ENCODE measurements around the gene SLC44A1. TPM values are rescaled to one million over a fixed set of nuclear protein-coding genes. Genes with fewer than 3 reads are reported as not detected.

Gene SLC44A1
- total and polyA plus RNA-seq, 10 of the 15 experiments (the other 5 are each of a cell fraction or from before 2014, with no cell fraction given), result 2.4 to 21.2 (median 12.4) TPM

DNA sequence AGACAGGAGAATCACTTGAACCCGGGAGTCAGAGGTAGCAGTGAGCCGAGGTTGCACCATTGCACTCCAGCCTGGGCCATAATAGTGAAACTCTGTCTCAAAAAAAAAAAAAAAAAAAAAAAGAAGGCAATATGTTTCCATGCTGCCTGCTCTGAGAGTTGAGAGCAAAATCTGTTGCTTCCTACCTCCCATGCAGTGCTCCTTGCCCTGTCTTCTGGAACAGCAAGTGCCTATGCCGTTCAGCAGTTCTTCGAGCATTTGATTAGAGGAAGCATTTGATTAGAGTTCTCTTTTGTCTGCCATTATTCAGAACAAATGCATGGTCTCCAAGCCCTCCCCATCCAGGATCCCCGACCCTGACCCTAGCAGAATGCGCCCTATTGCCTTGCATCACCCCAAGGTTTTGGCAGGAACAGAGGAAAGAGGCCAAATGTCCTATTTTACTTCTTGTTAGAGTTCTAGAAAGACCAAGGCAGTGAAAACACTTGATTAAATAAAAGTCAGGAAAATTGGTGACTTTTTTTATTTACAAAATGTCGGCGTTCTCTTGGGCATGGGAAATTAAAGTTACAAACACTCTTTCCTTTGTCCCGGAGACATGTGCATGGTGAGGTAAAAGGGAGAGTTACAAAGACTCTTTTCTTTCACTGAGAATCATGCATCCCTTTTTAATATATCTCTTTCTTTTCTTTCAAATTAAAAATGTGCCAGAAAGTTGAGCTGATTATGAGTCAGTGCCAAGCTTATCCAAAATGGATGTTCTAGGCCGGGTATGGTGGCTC, 175.6 kb downstream of the SLC44A1 start:
- FAIRE-seq, result no peak
- Histone ChIP-seq H3K4me1 (ENCODE audit: control insufficient read depth, insufficient read depth, low read length) (peaks cover 9% of the 10 kb centered on the region), H3K27ac (ENCODE audit: control insufficient read depth, insufficient read depth) (no peak overlapping the region), H3K9ac (ENCODE audit: control insufficient read depth, insufficient read depth, low read length) (no peak overlapping the region), H4K20me1 (ENCODE audit: control insufficient read depth, insufficient read depth) (no peaks in the 10 kb centered on the region), H3K79me2 (ENCODE audit: control insufficient read depth, insufficient read depth, low read length) (no peaks in the 10 kb centered on the region), H3K4me2 (ENCODE audit: control insufficient read depth, insufficient read depth) (no peak overlapping the region), H2AFZ (ENCODE audit: control insufficient read depth, low read depth, low read length) (no peak overlapping the region), H3K9me3 (replicated peaks; ENCODE audit: control insufficient read depth, insufficient read depth, low read length) (no peaks in the 10 kb centered on the region), H3K27me3 (replicated peaks in 1 of 2; ENCODE audit: control insufficient read depth in 2 of 2, insufficient read depth in 2 of 2, low read length in 1 of 2) (no peaks in the 10 kb centered on the region), H3K36me3 (ENCODE audit: control insufficient read depth in 2 of 2, insufficient read depth in 2 of 2, low read length in 1 of 2) (no peaks in the 10 kb centered on the region), H3K4me3 (no peak overlapping the region)
- ChIA-PET CTCF (interaction anchor here (0.8 to 7.3 kb wide), 4 partner anchors 9 to 557 kb away, joined by 3 to 66 read pairs (median 4); no protein-coding TSS in a partner anchor), POLR2A (no interaction called here), RAD21 (ENCODE audit: unreplicated experiment) (no interaction called here), SMC1A (ENCODE audit: uncharacterized antibody, unreplicated experiment) (interaction anchor here (0.6 to 1.2 kb wide), 3 partner anchors 294 to 557 kb away, joined by 3 to 4 read pairs (median 3); no protein-coding TSS in a partner anchor)
- 94% methylated on average over 10 of the region's 10 CpGs for WGBS (ENCODE audit: insufficient coverage, insufficient replicate concordance, low lambda C conversion rate, missing lambda C conversion rate)
- no peak for DNase-seq (ENCODE audit: low read depth, low spot score)
- in situ Hi-C loops (cut with MboI) (loop anchor here (5.0 kb wide), 4 partner anchors 263 to 643 kb away; no protein-coding TSS in a partner anchor), intact Hi-C loops (cut with micrococcal nuclease; ENCODE audit: unreplicated experiment) (loop anchor here (5.0 kb wide), 1 partner anchor 493 kb away; the partner anchor contains the start of gene ABCA1)
- no TSS peak for BruUV-seq (replicated peaks)
- ATAC-seq, result no peak
- TF ChIP-seq CBX3 (IDR thresholded peaks at IDR 0.05; ENCODE audit: borderline replicate concordance, low read depth) (no peak), EGR1 (IDR thresholded peaks at IDR 0.05; ENCODE audit: borderline replicate concordance in 1 of 2, low read depth in 2 of 2, low read length in 2 of 2) (no peak), RAD51 (IDR thresholded peaks at IDR 0.05) (no peak), MYB (IDR thresholded peaks at IDR 0.05; ENCODE audit: borderline replicate concordance, low read depth, low read length) (no peak), CHD1 (IDR thresholded peaks at IDR 0.05; ENCODE audit: low read depth, low read length) (no peak), ZNF622 (IDR thresholded peaks at IDR 0.05) (no peak), SMAD5 (IDR thresholded peaks at IDR 0.05; ENCODE audit: low read depth) (no peak), DPF2 (IDR thresholded peaks at IDR 0.05) (no peak), ZBED1 (IDR thresholded peaks at IDR 0.05; ENCODE audit: borderline replicate concordance) (no peak), CHD2 (IDR thresholded peaks at IDR 0.05; ENCODE audit: borderline replicate concordance, low read depth, low read length) (no peak), BRCA1 (IDR thresholded peaks at IDR 0.05; ENCODE audit: low read depth, low read length) (no peak), NBN (IDR thresholded peaks at IDR 0.05) (no peak), SMAD1 (IDR thresholded peaks at IDR 0.05; ENCODE audit: low read depth, partially characterized antibody) (no peak)
- TF ChIP-seq, protein P1, sequence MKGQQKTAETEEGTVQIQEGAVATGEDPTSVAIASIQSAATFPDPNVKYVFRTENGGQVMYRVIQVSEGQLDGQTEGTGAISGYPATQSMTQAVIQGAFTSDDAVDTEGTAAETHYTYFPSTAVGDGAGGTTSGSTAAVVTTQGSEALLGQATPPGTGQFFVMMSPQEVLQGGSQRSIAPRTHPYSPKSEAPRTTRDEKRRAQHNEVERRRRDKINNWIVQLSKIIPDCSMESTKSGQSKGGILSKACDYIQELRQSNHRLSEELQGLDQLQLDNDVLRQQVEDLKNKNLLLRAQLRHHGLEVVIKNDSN (IDR thresholded peaks at IDR 0.05; ENCODE audit: borderline replicate concordance, extremely low read length, insufficient read depth, low read depth, low read length), result no peak

Measured in GM12878 (cell line).